ENCODE data around the gene COPE. TPM values are rescaled to one million over a fixed set of nuclear protein-coding genes. Genes with fewer than 3 reads are reported as not detected.

The COPE gene
- polyA plus RNA-seq, 1 donor from 2014 or later, result 397 TPM

- Histone ChIP-seq H2AFZ (ENCODE audit: low read depth, low read length) (no peak overlapping the region), H4K20me1 (ENCODE audit: insufficient read depth) (no peaks in the 10 kb centered on the region), H3K36me3 (ENCODE audit: insufficient read depth, low read length) (no peaks in the 10 kb centered on the region), H3K4me2 (ENCODE audit: low read length) (no peak overlapping the region), H3K9me3 (ENCODE audit: low read length) (no peaks in the 10 kb centered on the region), H3F3A (ENCODE audit: insufficient read depth, low read length, poor library complexity, severe bottlenecking) (no peaks in the 10 kb centered on the region), H3K9ac (ENCODE audit: low read length) (no peak overlapping the region), H3K9me2 (ENCODE audit: insufficient read depth, low read length) (no peaks in the 10 kb centered on the region), H3K27me3 (ENCODE audit: insufficient read depth, low read depth, low read length) (no peaks in the 10 kb centered on the region), H3K79me2 (replicated peaks; ENCODE audit: insufficient read depth, low read length) (no peaks in the 10 kb centered on the region), H3K27ac (ENCODE audit: low read length) (no peak overlapping the region), H3K4me3 (ENCODE audit: low read length) (no peak overlapping the region)
- TF ChIP-seq EP300 (conservative IDR thresholded peaks at IDR 0.05; ENCODE audit: poor library complexity, severe bottlenecking), result no peak
- no peak for TF ChIP-seq EZH2 (IDR thresholded peaks at IDR 0.05; ENCODE audit: borderline replicate concordance, insufficient read depth, low read length, poor library complexity, severe bottlenecking)
- no peak for TF ChIP-seq RAD21 (conservative IDR thresholded peaks at IDR 0.05)
- TF ChIP-seq TAF1 (IDR thresholded peaks at IDR 0.05; ENCODE audit: low read depth), result no peak
- TF ChIP-seq REST (IDR thresholded peaks at IDR 0.05; ENCODE audit: borderline replicate concordance), result no peak
- TF ChIP-seq SMC3 (conservative IDR thresholded peaks at IDR 0.05; ENCODE audit: poor library complexity), result no peak
- TF ChIP-seq CTCF (IDR thresholded peaks at IDR 0.05; ENCODE audit: poor library complexity, severe bottlenecking), result no peak
- no peak for TF ChIP-seq MXI1 (conservative IDR thresholded peaks at IDR 0.05; ENCODE audit: poor library complexity, severe bottlenecking)
Observed at GRCh38 chr19:18932216-18932841, 13.1 kb upstream of the COPE start.

- no peaks in the 10 kb centered on the region for H4K20me1 ChIP-seq (ENCODE audit: insufficient read depth)
- H3K9me2 ChIP-seq (ENCODE audit: insufficient read depth, low read length), result no peaks in the 10 kb centered on the region
- no peak overlapping the region for H3K4me3 ChIP-seq (ENCODE audit: low read length)
Observed at GRCh38 chr19:18931316-18932162, 12.4 kb upstream of the COPE start.

More at GRCh38 chr19:18931316-18932162, 12.4 kb upstream of the COPE start:
- TF ChIP-seq EZH2 (IDR thresholded peaks at IDR 0.05; ENCODE audit: borderline replicate concordance, insufficient read depth, low read length, poor library complexity, severe bottlenecking), result no peak
- no peak for TF ChIP-seq REST (IDR thresholded peaks at IDR 0.05; ENCODE audit: borderline replicate concordance)
- no peak for TF ChIP-seq TAF1 (IDR thresholded peaks at IDR 0.05; ENCODE audit: low read depth)
- no peak for TF ChIP-seq CTCF (IDR thresholded peaks at IDR 0.05; ENCODE audit: poor library complexity, severe bottlenecking)
- TF ChIP-seq EP300 (conservative IDR thresholded peaks at IDR 0.05; ENCODE audit: poor library complexity, severe bottlenecking), result no peak
- no peak for TF ChIP-seq MXI1 (conservative IDR thresholded peaks at IDR 0.05; ENCODE audit: poor library complexity, severe bottlenecking)
- no peak for TF ChIP-seq POLR2AphosphoS5 (IDR thresholded peaks at IDR 0.05)
- TF ChIP-seq SMC3 (conservative IDR thresholded peaks at IDR 0.05; ENCODE audit: poor library complexity), result no peak
- TF ChIP-seq RAD21 (conservative IDR thresholded peaks at IDR 0.05), result no peak
- Histone ChIP-seq H3K4me2 (ENCODE audit: low read length) (no peak overlapping the region), H3K9me3 (ENCODE audit: low read length) (no peaks in the 10 kb centered on the region), H3K27ac (ENCODE audit: low read length) (no peak overlapping the region), H3F3A (ENCODE audit: insufficient read depth, low read length, poor library complexity, severe bottlenecking) (no peaks in the 10 kb centered on the region), H2AFZ (ENCODE audit: low read depth, low read length) (no peak overlapping the region), H3K36me3 (ENCODE audit: insufficient read depth, low read length) (no peaks in the 10 kb centered on the region), H3K9ac (ENCODE audit: low read length) (no peak overlapping the region), H3K27me3 (ENCODE audit: insufficient read depth, low read depth, low read length) (no peaks in the 10 kb centered on the region), H3K79me2 (replicated peaks; ENCODE audit: insufficient read depth, low read length) (no peaks in the 10 kb centered on the region)
